ENCODE results near the gene GAS6.

GAS6 gene

GRCh38 chr13:113848020-113848419 lies 15.9 kb downstream of the GAS6 start:
- TF ChIP-seq POLR2A (IDR thresholded peaks at IDR 0.05; ENCODE audit: low read depth, low read length) = no peak
- no peak for FAIRE-seq
- no peak for DNase-seq (ENCODE audit: insufficient read length, low spot score)

DNA sequence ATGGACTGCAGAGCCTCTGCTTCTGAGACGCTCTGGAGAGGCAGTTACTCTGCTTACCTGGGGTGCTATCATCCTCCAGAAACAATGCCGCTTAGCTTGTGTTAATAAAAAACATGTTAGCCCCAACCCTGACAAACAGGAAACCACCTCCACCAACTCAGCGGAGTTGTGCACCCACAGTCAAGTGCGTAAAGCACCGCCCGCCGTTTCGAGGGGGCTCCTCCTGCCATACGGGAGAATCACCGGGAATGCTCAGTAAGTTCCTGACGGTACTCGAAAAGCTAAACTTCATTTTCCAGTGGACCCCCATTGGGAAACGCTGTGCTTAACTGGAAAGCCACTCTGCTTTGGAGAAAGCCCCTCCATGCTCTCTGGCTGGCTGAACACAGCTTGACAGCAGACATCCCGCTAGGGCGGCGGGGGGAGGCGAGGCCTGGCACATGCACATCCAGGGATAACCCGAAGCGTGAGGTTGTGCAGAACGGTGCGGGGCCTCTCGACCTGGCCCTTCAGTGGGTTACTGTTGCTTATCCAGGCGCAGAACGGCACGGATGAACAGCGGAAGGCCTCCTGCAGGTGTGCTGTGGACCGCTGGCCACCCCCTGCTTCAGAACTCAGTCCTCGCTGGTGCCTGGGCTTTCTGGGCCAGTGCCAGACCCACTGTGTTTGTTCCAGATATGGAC lies 17.1 kb downstream of the GAS6 start:
- FAIRE-seq (no peak), DNase-seq (ENCODE audit: insufficient read length, low spot score) (no peak)
- TF ChIP-seq POLR2A (IDR thresholded peaks at IDR 0.05; ENCODE audit: low read depth, low read length) = no peak

- FAIRE-seq (no peak), DNase-seq (ENCODE audit: insufficient read length, low spot score) (no peak)
- TF ChIP-seq POLR2A (IDR thresholded peaks at IDR 0.05; ENCODE audit: low read depth, low read length) = no peak
Observed at GRCh38 chr13:113845723-113846635, 17.9 kb downstream of the GAS6 start.

- FAIRE-seq = no peak
- DNase-seq (ENCODE audit: insufficient read length, low spot score) = no peak
- no peak for TF ChIP-seq POLR2A (IDR thresholded peaks at IDR 0.05; ENCODE audit: low read depth, low read length)
Observed at GRCh38 chr13:113845055-113845454, 18.8 kb downstream of the GAS6 start.

GRCh38 chr13:113843864-113844556 lies 19.9 kb downstream of the GAS6 start:
- no peak for DNase-seq (ENCODE audit: insufficient read length, low spot score)
- FAIRE-seq = no peak
- no peak for TF ChIP-seq POLR2A (IDR thresholded peaks at IDR 0.05; ENCODE audit: low read depth, low read length)

DNA sequence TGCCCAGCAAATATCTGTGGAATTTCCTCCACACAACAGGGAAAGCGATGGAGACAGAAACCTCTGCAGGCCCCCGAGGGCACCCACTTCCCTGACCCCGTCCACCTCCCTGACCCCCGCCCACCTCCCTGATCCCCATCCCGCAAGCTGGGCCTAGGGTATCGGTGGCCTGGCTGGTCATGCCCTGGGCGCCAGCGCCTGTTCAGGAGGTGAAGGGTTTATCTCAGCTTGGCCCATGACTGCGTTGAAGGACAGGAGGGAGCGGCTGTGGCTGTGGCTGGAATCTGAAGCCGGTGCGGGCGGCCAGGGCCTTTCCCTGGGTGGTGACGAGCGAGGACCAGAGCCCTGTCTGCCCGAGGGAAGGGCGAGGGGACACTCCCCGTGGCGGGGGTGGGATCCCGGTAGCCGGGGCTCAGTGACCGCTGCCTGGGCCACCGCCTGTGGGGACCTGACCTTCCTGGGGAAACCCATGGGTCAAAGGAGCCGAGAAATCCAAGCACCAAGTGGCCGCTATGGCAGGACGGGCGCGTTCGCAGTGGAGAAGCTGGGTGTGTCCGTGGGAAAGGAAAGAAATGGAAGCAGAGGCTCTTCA lies 20.7 kb downstream of the GAS6 start:
- no peak for TF ChIP-seq POLR2A (IDR thresholded peaks at IDR 0.05; ENCODE audit: low read depth, low read length)
- DNase-seq (ENCODE audit: insufficient read length, low spot score) (no peak), FAIRE-seq (no peak)

DNA sequence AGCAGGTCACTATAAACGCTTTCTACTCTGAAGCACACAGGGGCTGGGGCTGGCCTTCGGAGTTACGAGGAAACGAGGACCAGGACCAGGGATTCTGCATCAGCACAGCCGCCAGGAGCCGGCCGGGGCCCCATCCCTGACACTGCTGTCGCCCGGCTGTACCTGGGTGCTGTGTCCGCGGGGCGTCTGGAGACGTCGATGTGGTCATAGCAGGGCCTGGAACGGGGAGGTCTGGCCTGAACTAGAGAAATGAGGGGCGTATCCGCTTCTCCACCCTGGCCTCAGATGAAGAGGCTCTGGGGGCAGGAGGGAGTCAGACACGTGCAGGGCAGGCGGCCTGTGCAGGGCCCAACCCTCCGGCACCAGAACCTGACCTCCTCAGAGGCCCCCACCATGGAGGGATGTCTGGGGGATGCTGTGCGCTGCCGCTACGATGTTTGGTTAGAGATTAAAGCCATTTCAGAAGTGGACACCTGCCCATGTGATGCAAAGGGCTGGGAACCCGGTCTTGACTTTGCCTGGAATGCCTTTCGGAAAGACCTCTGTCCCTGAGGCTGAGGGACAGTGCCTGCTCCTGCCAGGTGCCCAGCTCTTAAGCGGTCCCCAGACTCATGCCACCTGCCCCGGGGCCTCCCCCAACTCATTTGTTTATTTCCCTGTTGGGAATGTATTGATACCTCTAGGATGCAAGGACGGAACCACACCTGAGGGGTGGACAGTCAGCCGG lies 21.4 kb downstream of the GAS6 start:
- no peak for TF ChIP-seq POLR2A (IDR thresholded peaks at IDR 0.05; ENCODE audit: low read depth, low read length)
- no peak for FAIRE-seq

DNA sequence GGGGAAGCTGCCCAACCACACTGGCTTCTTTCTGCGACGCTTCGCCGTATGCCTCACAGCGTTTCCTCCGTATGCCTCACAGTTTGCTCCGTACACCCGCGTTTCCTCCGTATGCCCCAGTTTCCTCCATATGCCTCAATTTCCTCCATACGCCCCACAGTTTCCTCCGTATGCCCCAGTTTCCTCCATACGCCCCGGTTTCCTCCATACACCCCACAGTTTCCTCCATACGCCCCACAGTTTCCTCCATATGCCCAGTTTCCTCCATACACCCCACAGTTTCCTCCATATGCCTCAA lies 22.6 kb downstream of the GAS6 start:
- no peak for FAIRE-seq
- DNase-seq (ENCODE audit: insufficient read length, low spot score) = no peak
- TF ChIP-seq POLR2A (IDR thresholded peaks at IDR 0.05; ENCODE audit: low read depth, low read length) = no peak

More for the DNA sequence above, 21.4 kb downstream of the GAS6 start:
- DNase-seq (ENCODE audit: insufficient read length, low spot score) = no peak

GRCh38 chr13:113840541-113841352 lies 23.1 kb downstream of the GAS6 start:
- DNase-seq (ENCODE audit: insufficient read length, low spot score) = no peak
- no peak for FAIRE-seq
- no peak for TF ChIP-seq POLR2A (IDR thresholded peaks at IDR 0.05; ENCODE audit: low read depth, low read length)

DNA sequence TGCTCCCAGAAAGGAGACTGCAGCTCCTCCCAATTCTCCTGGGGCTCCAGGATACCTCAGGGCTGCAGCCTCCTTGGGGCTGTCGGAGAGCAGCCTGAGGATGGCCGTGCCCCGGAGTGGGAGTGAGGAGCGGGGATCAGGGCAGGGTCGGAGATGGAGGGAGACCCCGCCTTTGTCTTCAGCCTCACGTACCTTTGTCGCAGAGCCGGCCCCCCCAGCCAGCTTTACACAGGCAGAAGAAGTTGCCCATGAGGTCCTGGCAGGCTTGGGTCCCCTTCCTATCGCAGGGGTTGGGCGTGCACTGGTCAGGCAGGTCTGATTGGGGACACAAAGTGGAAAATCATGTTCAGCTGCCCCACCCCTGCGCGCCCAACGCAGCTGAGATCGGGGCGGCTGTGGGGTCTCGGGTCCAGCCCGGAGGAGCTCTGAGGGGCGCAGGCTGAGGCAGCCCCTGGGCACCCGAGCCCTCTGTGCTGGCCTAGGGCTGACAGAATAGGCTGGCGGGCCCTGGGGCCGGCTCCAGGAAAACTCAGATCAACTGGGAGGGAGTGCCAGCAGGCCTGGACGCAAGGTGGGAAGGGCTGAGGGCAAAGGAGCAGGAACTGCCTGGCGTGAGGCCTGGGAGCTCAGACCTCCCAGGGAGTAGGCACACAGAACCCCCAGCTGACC lies 24.2 kb downstream of the GAS6 start:
- DNase-seq (ENCODE audit: insufficient read length, low spot score) (no peak), FAIRE-seq (no peak)
- no peak for TF ChIP-seq POLR2A (IDR thresholded peaks at IDR 0.05; ENCODE audit: low read depth, low read length)

DNA sequence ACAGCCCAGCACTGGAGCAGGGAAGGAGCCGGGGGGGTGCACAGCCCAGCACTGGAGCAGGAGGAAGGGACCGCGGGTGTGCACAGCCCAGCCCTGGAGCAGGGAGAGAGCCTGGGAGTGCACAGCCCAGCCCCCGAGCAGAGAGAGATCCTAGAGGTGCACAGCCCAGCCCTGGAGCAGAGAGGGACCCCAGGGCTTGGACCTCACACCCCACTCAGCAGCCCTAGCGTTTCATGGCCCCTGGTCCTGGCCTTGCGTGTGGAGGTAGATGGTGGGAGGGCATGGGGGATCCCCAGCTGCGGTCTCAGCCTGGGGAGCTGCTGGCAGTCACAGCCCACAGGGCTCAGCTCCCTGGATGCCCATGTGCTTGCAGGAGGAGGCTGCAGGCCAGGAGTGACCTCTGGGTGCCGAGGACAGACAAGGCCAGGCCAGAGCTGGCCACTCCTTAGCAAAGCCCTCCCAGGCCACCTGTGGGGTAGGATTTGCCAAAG lies 25.1 kb downstream of the GAS6 start:
- no peak for TF ChIP-seq POLR2A (IDR thresholded peaks at IDR 0.05; ENCODE audit: low read depth, low read length)
- FAIRE-seq (no peak), DNase-seq (ENCODE audit: insufficient read length, low spot score) (no peak)
